Mammary epithelial cell (primary cell): Measurements from ENCODE around the gene NLRC5.

Experiments
- CTCF ChIP-seq, 2 donors: IDR thresholded peaks in 1 of 2; conservative IDR thresholded peaks in 1 of 2; 2 replicates each; pipeline ENCODE4 v1.5.1; 2011 to 2012; ENCODE audit warnings: inconsistent platforms in 2 of 2, low read length in 2 of 2, mild to moderate bottlenecking in 2 of 2, control low read depth in 1 of 2, low read depth in 1 of 2; ENCODE audit not compliant: insufficient read depth in 1 of 2; ENCODE audit errors: extremely low read depth in 1 of 2
- EZH2 ChIP-seq: IDR thresholded peaks from 2 replicates; pipeline ENCODE4 v1.6.1; 2012; ENCODE audit warnings: low read length, inconsistent platforms, borderline replicate concordance

DNA sequence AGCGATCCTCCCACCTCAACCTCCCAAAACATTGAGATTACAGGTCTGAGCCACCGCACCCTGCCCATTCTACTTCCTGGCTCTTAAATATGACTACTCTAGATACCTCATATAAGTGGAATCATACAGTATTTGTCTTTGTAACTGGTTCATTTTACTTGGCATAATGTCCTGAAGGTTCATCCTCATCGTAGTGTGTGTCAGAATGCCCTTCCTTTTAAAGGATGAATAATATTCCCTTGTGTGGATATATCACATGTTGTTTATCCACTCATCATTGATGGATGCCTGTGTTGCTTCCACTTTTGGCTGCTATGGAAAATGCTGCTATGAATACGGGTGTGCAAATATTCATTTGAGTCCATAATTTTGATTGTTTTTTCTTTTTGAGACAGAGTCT lies 33.3 kb upstream of the NLRC5 start:
- no peak for TF ChIP-seq CTCF (conservative IDR thresholded peaks at IDR 0.05 in 1 of 2, IDR thresholded peaks at IDR 0.05 in 1 of 2; ENCODE audit: extremely low read depth in 1 of 2, insufficient read depth in 1 of 2, low read depth in 1 of 2, low read length in 2 of 2)
- no peak for TF ChIP-seq EZH2
